CD4-positive, alpha-beta T cell (primary cell): ENCODE results near the gene CACNA1B. TPM values are rescaled to one million over a fixed set of nuclear protein-coding genes. Genes with fewer than 3 reads are reported as not detected.
A peak's percentile ranks its signal among the peaks of the same experiment; 100 is the strongest.

Source experiments
- ATAC-seq: fragments of 200-7000 bp; cut with Tn5 transposase; one replicate; pipeline ENCODE4 v1.10.0; 2022; ENCODE audit warnings: mild to moderate bottlenecking; ENCODE audit not compliant: poor library complexity
- CTCF ChIA-PET: fragments of 350-600 bp; sonication (Branson Sonifier 250); formaldehyde crosslinking; loops from one replicate; lab custom pipeline; 2021; ENCODE audit warnings: antibody characterized with exemption, inconsistent platforms; lab: Charles Lee
- POLR2A ChIA-PET: fragments of 350-600 bp; sonication (Branson Sonifier 250); formaldehyde crosslinking; loops from one replicate; lab custom pipeline; 2021; ENCODE audit warnings: antibody characterized with exemption, inconsistent platforms; lab: Charles Lee
- DNase-seq, 14 experiments: peaks; one replicate each; pipeline ENCODE4 v3.0.0-alpha.2; 2013 to 2020; ENCODE audit warnings: mixed read lengths in 2 of 14
- H3K27ac ChIP-seq, 2 donors: one replicate each; pipeline versions ENCODE4 v1.5.1 to v1.7.0; 2013; ENCODE audit warnings: low read length in 2 of 2, low read depth in 1 of 2, mild to moderate bottlenecking in 1 of 2
- H3K27me3 ChIP-seq, 2 experiments: 1 replicate in 1 of 2; 2 replicates in 1 of 2; pipeline versions ENCODE4 v1.6.1 to v1.7.0; 2013; ENCODE audit warnings: low read length in 2 of 2, control low read depth in 1 of 2, mild to moderate bottlenecking in 1 of 2, moderate library complexity in 1 of 2; ENCODE audit not compliant: insufficient read depth in 2 of 2, control insufficient read depth in 1 of 2
- H3K36me3 ChIP-seq: one replicate; pipeline ENCODE4 v1.6.1; 2013; ENCODE audit warnings: low read length, control low read depth; ENCODE audit not compliant: insufficient read depth
- H3K4me1 ChIP-seq: one replicate; pipeline ENCODE4 v1.6.1; 2013; ENCODE audit warnings: low read length, control low read depth; ENCODE audit not compliant: insufficient read depth
- H3K4me3 ChIP-seq: one replicate; pipeline ENCODE4 v1.5.1; 2013; ENCODE audit warnings: mild to moderate bottlenecking, low read length, moderate library complexity
- H3K9me3 ChIP-seq, 2 experiments: 1 replicate in 1 of 2; 2 replicates in 1 of 2; pipeline versions ENCODE4 v1.6.1 to v1.7.0; 2013; ENCODE audit warnings: low read length in 2 of 2, mild to moderate bottlenecking in 2 of 2, control low read depth in 1 of 2, moderate library complexity in 1 of 2; ENCODE audit not compliant: control insufficient read depth in 1 of 2, insufficient read depth in 1 of 2
- H3K27ac Mint-ChIP-seq: one replicate; pipeline ENCODE4 v1.8.0; 2020; ENCODE audit warnings: mixed read lengths
- H3K27me3 Mint-ChIP-seq: one replicate; pipeline ENCODE4 v1.8.0; 2021; ENCODE audit warnings: mixed read lengths
- H3K36me3 Mint-ChIP-seq: one replicate; pipeline ENCODE4 v1.8.0; 2021; ENCODE audit warnings: low read depth, mixed read lengths
- H3K4me1 Mint-ChIP-seq: one replicate; pipeline ENCODE4 v1.8.0; 2021; ENCODE audit warnings: low read depth, mixed read lengths
- H3K4me3 Mint-ChIP-seq: one replicate; pipeline ENCODE4 v1.8.0; 2020; ENCODE audit warnings: mild to moderate bottlenecking, mixed read lengths
- H3K9me3 Mint-ChIP-seq: one replicate; pipeline ENCODE4 v1.8.0; 2020; ENCODE audit warnings: mixed read lengths
- intact Hi-C, 2 experiments: fragments of 100-400 bp; cut with DNase I in 1 of 2; cut with micrococcal nuclease in 1 of 2; formaldehyde crosslinking; loops; one replicate each; pipeline versions ENCODE4 v1.15.1 to v1.9.0; 2023 to 2025; cut with DNase I, micrococcal nuclease
- total RNA-seq, 174 experiments: library from RNA in 2 of 174; stranded (reverse) in 2 of 174; gene quantifications; one replicate each; pipeline ENCODE4 v1.2.3 and lab custom pipeline; 2021 to 2026
- TF ChIP-seq, protein P1 (sequence below): fragments of 200-600 bp; IDR thresholded peaks from one replicate; pipeline ENCODE4 v1.8.0; 2022; ENCODE audit warnings: antibody characterized with exemption, mild to moderate bottlenecking

Gene CACNA1B
- total RNA-seq, 2 experiments from 2014 or later: not detected

DNA sequence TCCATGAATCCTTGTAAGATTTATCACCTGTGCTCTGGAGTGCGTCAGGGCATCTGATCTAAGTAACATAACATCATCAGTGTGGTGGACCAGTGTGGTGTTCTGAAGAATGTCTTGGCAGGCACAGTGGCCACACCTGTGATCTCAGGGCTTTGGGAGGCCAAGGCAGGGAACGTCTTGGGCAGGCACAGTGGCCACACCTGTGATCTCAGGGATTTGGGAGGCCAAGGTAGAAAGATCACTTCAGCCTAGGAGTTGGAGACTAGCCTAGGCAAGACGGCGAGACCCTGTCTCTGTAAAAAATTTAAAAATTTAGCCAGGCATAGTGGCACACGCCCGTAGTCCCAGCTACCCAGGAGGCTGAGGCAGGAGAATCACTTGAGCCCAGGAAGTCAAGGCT is 185.5 kb downstream of the CACNA1B start:
- Histone ChIP-seq H3K36me3 (no peaks in the 10 kb centered on the region), H3K9me3 (no peaks in the 10 kb centered on the region), H3K27ac (no peak overlapping the region), H3K4me3 (no peak overlapping the region), H3K27me3 (peaks cover 0 to 4% of the 10 kb centered on the region in 2 experiments), H3K4me1 (no peaks in the 10 kb centered on the region)
- Mint-ChIP-seq H3K27me3 (peaks cover 9% of the 10 kb centered on the region), H3K4me1 (no peaks in the 10 kb centered on the region), H3K9me3 (no peaks in the 10 kb centered on the region), H3K4me3 (no peak overlapping the region), H3K27ac (no peak overlapping the region), H3K36me3 (no peaks in the 10 kb centered on the region)
- ATAC-seq (no peak), DNase-seq (no peak)
- intact Hi-C loops: no loop called here
- ChIA-PET CTCF (no interaction called here), POLR2A (no interaction called here)
- TF ChIP-seq, protein P1, sequence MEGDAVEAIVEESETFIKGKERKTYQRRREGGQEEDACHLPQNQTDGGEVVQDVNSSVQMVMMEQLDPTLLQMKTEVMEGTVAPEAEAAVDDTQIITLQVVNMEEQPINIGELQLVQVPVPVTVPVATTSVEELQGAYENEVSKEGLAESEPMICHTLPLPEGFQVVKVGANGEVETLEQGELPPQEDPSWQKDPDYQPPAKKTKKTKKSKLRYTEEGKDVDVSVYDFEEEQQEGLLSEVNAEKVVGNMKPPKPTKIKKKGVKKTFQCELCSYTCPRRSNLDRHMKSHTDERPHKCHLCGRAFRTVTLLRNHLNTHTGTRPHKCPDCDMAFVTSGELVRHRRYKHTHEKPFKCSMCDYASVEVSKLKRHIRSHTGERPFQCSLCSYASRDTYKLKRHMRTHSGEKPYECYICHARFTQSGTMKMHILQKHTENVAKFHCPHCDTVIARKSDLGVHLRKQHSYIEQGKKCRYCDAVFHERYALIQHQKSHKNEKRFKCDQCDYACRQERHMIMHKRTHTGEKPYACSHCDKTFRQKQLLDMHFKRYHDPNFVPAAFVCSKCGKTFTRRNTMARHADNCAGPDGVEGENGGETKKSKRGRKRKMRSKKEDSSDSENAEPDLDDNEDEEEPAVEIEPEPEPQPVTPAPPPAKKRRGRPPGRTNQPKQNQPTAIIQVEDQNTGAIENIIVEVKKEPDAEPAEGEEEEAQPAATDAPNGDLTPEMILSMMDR: no peak

- intact Hi-C loops: no loop called here
- TF ChIP-seq, protein P1: no peak
- no peak overlapping the region for H3K27ac Mint-ChIP-seq
Observed at GRCh38 chr9:138063785-138064184, 186.2 kb downstream of the CACNA1B start.

GRCh38 chr9:138064547-138064946 is 187.0 kb downstream of the CACNA1B start:
- DNase-seq: peak in 1 of 14 experiments; percentile 14
- Histone ChIP-seq H3K4me3 (no peak overlapping the region), H3K4me1 (no peaks in the 10 kb centered on the region), H3K9me3 (no peaks in the 10 kb centered on the region), H3K27ac (no peak overlapping the region), H3K27me3 (peaks cover 0 to 4% of the 10 kb centered on the region in 2 experiments), H3K36me3 (no peaks in the 10 kb centered on the region)
- H3K36me3 Mint-ChIP-seq: no peaks in the 10 kb centered on the region
- POLR2A ChIA-PET: no interaction called here
- no peak overlapping the region for H3K4me3 Mint-ChIP-seq
- no peaks in the 10 kb centered on the region for H3K4me1 Mint-ChIP-seq
- TF ChIP-seq, protein P1: no peak
- H3K27me3 Mint-ChIP-seq: peaks cover 9% of the 10 kb centered on the region
- H3K27ac Mint-ChIP-seq: no peak overlapping the region
- ATAC-seq: no peak
- CTCF ChIA-PET: no interaction called here
- intact Hi-C loops: no loop called here
- H3K9me3 Mint-ChIP-seq: no peaks in the 10 kb centered on the region

More at GRCh38 chr9:138063785-138064184, 186.2 kb downstream of the CACNA1B start:
- H3K9me3 Mint-ChIP-seq: no peaks in the 10 kb centered on the region
- ChIA-PET CTCF (no interaction called here), POLR2A (no interaction called here)
- H3K4me1 Mint-ChIP-seq: no peaks in the 10 kb centered on the region
- Histone ChIP-seq H3K4me3 (no peak overlapping the region), H3K9me3 (no peaks in the 10 kb centered on the region), H3K27me3 (peaks cover 0 to 4% of the 10 kb centered on the region in 2 experiments), H3K27ac (no peak overlapping the region), H3K4me1 (no peaks in the 10 kb centered on the region), H3K36me3 (no peaks in the 10 kb centered on the region)
- DNase-seq: no peak
- ATAC-seq: no peak
- no peak overlapping the region for H3K4me3 Mint-ChIP-seq
- peaks cover 9% of the 10 kb centered on the region for H3K27me3 Mint-ChIP-seq
- no peaks in the 10 kb centered on the region for H3K36me3 Mint-ChIP-seq
